HG03354 (cell line): Measurements from ENCODE around the gene TTC8.
"Not testable (repeated sequence)": the region's sequence is repeated elsewhere in the genome, so short reads cannot be mapped to it uniquely, and the experiment has no call there.

Source experiments
- ATAC-seq: cut with Tn5 transposase; IDR thresholded peaks from one replicate; pipeline ENCODE4 v1.9.1; 2021; ENCODE audit warnings: mild to moderate bottlenecking; ENCODE audit not compliant: unreplicated experiment, poor library complexity, severe bottlenecking

TTC8 gene

GRCh38 chr14:88824314-88825077 lies at the start of gene TTC8:
Gene TTC8 (plus strand): TSS chr14:88824651. CDS start chr14:88824708, 57 bp downstream.
- peak; percentile 99 for ATAC-seq

- ATAC-seq, result no peak
Measured at GRCh38 chr14:88775532-88775931, 48.9 kb upstream of the TTC8 start.

DNA sequence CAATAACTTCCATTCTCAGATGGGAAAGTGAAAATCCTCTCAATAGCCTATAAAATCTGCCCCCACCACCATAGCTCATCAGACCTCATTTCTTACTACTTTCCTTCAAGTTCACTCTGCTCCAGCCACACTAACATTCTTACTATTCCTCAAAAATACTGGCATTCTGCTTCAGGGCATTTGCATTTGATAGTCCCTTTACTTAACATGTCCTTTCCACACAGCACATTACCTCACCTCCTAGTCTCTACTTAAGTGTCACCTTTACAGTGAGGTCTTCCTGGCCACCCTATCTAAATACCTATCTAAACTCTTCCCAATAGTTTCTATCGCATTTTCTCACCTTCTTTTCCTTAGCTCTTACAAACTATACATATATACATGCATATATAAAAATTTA lies 38.5 kb upstream of the TTC8 start:
- no peak for ATAC-seq

DNA sequence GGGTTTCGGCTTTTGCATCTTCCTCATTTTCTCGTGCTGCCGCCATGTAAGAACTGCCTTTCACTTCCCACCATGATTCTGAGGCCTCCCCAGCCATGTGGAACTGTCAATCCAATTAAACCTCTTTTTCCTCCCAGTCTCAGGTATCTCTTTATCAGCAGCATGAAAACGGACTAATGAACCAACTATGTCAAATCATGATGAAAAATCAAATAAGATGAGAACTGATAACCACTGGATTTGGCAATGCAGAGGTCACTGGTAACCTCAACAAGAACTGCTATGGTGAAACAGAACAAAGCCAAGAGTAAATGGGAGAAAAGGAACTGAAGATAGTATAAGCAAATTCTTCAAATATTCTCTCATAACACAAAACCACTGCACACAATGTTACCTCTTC lies 37.7 kb upstream of the TTC8 start:
- no peak for ATAC-seq

DNA sequence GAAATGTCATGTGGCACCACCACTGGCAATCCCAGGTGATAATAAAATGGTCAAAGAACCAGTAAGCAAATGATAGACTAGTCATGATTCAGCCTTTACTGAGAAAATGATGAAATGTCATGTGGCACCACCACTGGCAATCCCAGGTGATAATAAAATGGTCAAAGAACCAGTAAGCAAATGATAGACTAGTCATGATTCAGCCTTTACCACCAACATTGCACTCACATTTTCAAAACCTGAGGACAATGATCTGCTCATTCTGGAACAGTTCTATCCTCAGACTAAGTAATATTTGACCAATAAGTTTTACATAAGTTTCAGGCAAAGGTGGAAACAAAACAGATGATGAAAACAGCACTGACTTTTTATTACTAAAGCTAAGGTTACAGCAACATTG lies 34.9 kb upstream of the TTC8 start:
- ATAC-seq, result not testable (repeated sequence)

DNA sequence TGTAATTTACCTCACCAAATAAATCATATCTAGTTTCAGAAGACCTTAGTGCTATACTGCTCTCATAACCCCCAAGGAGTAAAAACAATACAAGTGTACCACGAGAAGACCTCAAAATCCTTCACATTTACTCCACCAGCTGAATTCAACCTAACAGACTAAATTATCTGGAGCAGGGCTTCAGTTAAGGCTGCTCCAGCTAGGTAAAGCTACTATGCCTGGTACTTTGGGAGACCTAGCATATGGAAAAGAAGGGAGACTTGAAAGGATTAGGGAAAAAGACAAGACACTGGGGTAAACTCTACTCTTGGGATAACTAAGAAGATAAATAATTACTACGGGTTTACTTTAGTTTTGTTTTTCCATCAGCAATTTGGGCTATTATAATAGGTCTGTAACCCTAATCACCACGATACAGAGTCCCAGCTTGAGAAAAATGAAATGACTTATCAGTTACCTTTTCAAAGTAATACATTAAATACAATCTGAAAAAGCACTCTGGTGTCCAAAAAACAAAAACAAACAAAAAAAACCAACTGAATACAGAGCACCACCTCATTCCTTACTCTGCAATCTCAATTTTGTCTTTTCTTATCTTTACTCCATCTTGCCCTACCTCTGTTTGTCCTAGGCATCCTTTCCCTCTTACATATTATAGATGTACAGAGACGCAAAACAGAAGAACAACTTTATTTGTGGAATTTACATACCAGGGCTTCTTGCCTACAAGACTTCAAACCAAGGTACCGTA lies 33.8 kb upstream of the TTC8 start:
- ATAC-seq, result no peak

GRCh38 chr14:88791252-88791621 lies 33.2 kb upstream of the TTC8 start:
- ATAC-seq, result no peak

DNA sequence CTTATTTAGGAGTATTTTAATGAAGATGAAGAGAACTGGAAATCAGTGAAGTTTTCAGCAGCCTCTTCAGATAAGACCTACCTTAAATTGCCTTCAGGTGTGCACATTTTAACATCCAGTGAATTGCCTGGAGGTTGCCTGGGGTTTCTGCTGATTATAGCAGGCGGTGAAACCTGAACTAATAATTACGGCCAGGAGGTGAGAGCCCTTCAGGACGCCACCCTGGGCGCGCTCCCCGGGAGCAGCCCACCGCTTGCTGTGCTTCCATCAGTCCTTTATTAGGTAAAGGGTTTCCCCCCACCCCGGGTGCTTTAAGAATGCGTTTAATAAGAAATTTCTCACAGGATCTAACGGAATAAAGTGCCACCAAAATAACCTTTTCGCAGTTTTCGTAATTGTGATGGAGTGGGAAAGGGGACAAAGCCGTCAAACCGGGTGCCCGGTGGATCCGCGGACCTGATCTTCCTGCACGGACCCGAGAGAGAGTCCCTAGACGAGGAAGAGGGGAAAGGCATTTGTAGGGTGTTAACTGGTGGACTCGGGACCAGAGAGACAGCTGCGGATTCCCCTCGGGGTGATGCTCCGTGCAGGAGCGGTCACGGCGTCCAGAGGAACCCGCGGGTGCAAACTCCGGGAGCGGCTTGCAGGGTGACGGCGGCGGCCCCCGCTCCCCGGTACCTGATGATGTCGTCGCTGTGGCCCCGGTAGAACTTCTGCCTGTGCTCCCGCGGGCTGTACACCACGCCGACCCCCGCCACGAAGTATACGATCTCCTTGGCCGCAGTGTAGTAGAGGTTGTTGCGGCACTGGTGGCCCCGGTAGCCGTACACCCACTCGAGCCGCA lies 32.6 kb upstream of the TTC8 start:
- no peak for ATAC-seq

GRCh38 chr14:88792473-88793258 lies 31.8 kb upstream of the TTC8 start, which contains the start of gene EML5:
Gene EML5 (minus strand): TSS chr14:88792953. CDS start chr14:88792503, 450 bp downstream.
- peak; percentile 88 for ATAC-seq

- no peak for ATAC-seq
Measured at GRCh38 chr14:88793259-88793625, 31.2 kb upstream of the TTC8 start.

GRCh38 chr14:88798156-88798555 lies 26.3 kb upstream of the TTC8 start:
- no peak for ATAC-seq

DNA sequence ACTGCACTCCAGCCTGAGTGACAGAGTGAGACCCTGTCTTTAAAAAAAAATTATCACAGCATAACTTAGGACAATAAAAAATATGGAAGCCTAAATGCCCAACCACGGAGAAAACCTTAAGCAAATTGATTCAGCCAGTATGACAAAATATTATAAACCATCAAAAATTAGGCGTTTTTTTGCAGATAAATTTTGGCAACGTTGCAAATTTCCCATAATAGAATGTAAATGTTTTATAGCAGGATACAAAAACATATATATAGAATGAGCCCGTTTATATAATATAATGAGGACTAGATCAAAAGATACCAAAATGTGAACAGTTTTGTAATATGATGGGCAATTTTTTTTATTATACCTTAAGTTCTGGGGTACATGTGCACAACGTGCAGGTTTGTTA lies 24.9 kb upstream of the TTC8 start:
- ATAC-seq, result no peak

DNA sequence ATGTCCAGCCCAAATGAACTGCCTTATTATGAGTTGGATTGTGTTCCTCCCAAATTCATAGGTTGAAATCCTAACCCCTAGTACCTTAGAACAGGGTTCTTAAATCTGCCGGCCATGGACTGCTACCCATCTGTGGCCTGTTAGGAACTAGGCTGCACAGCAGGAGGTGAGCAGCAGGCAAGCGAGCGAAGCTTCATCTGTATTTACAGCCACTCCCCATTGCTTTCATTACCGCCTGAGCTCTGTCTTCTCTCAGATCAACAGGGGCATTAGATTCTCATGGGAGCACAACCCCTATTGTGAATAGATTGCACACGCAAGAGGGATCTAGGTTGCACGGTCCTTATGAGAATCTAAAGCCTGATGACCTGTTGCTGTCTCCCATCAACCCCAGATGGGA lies 21.9 kb upstream of the TTC8 start:
- no peak for ATAC-seq

GRCh38 chr14:88804035-88804434 lies 20.4 kb upstream of the TTC8 start:
- no peak for ATAC-seq

- no peak for ATAC-seq
Measured at GRCh38 chr14:88804477-88804876, 20.0 kb upstream of the TTC8 start.

DNA sequence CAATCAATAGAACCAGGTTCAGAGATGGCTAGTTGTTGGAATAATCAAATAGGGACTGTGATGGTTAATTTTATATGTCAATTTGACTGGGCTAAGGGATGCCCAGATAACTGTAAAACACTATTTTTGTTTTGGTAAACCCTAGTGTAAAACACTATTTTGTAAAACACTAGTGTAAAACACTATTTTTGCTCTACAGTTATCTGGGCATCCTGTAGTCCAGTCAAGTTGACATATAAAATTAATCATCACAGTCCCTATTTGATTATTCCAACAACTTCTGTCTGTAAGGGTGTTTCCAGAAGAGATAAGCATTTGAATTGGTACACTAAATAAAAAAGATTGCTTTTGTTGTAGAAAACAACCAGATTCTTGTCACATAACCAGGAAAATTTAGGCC lies 16.1 kb upstream of the TTC8 start:
- ATAC-seq, result no peak

DNA sequence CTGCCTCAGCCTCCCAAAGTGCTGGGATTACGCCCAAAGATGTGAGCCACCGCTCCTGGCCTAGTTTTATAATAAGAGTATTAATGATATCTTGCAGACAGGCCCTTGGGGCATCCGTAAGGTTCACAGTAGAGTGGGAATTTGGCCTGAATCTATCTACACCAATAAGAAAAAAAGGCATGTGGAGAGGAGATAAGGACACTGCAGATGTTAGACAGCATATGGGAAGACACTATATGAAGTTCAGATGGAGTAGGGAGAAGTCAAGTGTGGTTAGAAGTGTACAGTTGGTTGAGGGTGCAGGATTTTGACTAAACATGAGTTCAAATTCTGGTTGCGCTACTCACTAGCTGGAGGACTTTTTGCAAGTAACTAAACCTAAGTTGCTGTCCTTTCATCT lies 8.5 kb upstream of the TTC8 start:
- ATAC-seq, result no peak

DNA sequence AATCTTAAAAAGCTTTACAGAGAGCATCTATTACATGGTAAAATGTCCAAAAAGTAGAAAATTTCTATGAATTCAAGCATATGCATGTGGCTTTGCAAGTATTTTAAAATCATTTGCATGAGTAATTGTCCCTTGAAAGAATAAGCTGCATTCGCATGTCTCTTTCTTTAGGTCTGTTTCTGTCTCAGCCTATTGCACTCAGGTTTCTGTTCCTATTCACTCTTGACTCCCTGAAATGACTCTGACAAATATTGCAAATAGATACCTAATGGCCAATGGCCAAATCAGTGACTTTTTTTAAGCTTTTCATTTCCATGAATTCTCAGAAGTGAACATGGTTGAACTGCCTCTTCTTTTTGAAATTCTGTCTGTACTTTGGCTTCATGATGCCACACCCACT lies 6.4 kb upstream of the TTC8 start:
- ATAC-seq, result no peak

DNA sequence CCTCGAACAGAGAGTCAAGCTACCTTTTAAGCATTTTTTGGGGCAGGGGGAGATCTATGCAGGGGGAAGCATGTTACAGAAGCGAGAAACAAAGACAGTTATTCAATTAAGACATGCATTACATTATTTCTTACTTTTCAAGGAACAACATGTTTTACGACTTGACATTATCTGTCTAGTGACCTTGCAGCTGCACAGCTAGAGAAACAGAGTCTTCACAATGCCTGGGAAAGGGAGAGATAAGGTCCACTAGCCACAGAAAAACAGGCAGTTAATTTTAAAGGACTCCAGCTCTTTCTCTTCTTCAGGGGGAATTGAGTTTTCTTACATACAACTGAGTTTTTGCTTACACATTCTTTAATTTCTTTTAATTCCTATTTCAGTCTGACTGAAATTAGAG lies 4.8 kb upstream of the TTC8 start:
- not testable (repeated sequence) for ATAC-seq

DNA sequence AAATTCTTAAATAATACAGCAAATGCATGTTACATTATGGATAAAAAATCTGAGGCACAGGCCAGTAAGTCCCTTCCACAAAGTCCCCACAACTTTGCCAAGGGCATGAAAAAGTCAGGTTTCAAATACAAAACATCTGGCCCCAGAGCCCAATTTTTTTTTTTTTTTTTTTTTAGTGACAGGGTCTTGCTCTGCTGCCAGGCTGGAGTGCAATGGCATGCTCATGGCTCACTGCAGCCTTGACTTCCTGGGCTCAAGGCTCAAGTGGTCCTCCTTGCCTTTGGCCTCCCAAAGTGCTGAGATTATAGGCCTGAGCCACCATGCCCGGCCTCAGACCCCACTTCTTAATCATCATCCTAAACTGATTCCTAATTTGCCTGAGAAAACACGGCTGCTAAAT lies 3.1 kb upstream of the TTC8 start:
- no peak for ATAC-seq
